ENCODE results near the gene GALNT5. TPM values are rescaled to one million over a fixed set of nuclear protein-coding genes. Genes with fewer than 3 reads are reported as not detected.

The GALNT5 gene
- polyA plus RNA-seq, 3 donors: not detected

DNA sequence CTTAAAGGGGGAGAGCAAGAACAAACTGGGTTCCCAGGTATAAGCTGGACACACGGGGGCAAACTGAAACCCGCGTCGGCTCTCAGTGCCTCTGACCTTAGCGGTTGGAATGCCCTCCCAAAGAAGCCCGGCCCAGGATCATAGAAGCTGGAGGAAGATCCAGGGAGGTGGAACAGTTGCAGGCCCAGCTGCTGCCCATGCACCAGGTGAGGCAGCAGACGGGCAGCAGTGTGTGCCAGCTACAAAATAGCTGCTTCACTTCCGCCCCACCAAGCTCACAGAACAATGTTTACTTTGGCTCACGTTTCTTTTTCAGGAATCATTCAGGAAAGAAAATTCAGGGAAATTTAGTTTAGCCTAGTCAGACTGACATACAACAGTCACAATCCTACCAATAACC, 72.0 kb downstream of the GALNT5 start:
- H3K27ac ChIP-seq (ENCODE audit: low read depth in 1 of 2, low read length in 2 of 2): no peak overlapping the region
- WGBS (ENCODE audit: insufficient coverage): 96% methylated on average over 7 of the region's 9 CpGs
- intact Hi-C loops (cut with micrococcal nuclease): loop anchor here (5.0 to 10.0 kb wide), 3 partner anchors 105 to 268 kb away; no protein-coding TSS in a partner anchor

DNA sequence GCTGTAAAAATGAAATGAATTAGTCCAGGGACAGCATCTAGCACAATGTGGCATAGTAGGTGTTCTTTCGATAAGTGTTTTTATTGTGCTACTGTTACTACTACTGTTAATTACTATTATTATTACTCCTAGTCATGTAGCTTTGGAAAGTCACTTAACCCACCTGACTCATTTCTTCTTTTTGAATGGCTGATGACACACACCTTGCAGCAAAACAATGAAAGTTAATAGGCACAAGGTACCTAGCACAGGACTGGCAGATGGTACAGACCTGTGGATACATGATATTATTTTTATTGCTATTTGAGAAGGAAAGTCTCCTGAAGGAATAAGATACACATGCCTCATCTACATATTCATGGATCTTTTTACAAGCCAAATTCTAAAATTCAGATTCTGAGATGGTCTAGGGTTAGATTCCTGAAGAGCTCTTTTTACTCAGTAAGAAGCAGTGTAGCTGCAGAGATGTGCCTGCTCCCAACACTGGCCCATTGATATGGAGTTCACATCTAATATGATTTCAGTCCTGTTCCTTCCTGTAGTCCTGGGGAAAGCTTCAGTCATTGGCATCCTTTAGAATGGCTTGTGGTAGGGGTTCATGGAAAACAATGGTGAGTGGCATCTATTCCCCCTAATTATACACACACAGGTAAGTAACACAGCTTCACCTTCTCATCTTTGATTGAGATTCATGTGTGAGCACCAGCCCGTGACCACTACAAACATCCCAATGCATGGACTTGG, 76.0 kb downstream of the GALNT5 start:
- Histone ChIP-seq H3K79me2 (ENCODE audit: insufficient read depth, low read length) (no peaks in the 10 kb centered on the region), H4K20me1 (ENCODE audit: insufficient read depth, low read length) (no peaks in the 10 kb centered on the region), H3K27me3 (ENCODE audit: control insufficient read depth in 2 of 2, insufficient read depth in 2 of 2, low read length in 2 of 2) (no peaks in the 10 kb centered on the region), H3K9ac (ENCODE audit: insufficient read depth, low read length, poor library complexity, severe bottlenecking) (no peak overlapping the region), H3K36me3 (replicated peaks in 1 of 2; ENCODE audit: control insufficient read depth in 1 of 2, insufficient read depth in 2 of 2, low read length in 2 of 2) (no peaks in the 10 kb centered on the region), H3K4me3 (replicated peaks in 1 of 3; ENCODE audit: low read depth in 2 of 3, low read length in 3 of 3) (no peak overlapping the region), H2AFZ (ENCODE audit: insufficient read depth, low read depth, low read length, poor library complexity, severe bottlenecking) (no peak overlapping the region), H3K4me1 (ENCODE audit: control insufficient read depth in 1 of 2, insufficient read depth in 2 of 2, low read length in 2 of 2) (no peaks in the 10 kb centered on the region), H3K9me3 (replicated peaks in 1 of 2; ENCODE audit: control insufficient read depth in 1 of 2, insufficient read depth in 1 of 2, low read length in 2 of 2) (no peaks in the 10 kb centered on the region), H3K4me2 (replicated peaks; ENCODE audit: extremely low read depth, low read length, poor library complexity, severe bottlenecking) (no peak overlapping the region), H3K27ac (ENCODE audit: low read depth in 1 of 2, low read length in 2 of 2) (no peak overlapping the region)
- no peaks in the 10 kb centered on the region for H3K9me3 Mint-ChIP-seq
- H3K4me1 Mint-ChIP-seq: peaks cover 4% of the 10 kb centered on the region
- TF ChIP-seq, protein P1, sequence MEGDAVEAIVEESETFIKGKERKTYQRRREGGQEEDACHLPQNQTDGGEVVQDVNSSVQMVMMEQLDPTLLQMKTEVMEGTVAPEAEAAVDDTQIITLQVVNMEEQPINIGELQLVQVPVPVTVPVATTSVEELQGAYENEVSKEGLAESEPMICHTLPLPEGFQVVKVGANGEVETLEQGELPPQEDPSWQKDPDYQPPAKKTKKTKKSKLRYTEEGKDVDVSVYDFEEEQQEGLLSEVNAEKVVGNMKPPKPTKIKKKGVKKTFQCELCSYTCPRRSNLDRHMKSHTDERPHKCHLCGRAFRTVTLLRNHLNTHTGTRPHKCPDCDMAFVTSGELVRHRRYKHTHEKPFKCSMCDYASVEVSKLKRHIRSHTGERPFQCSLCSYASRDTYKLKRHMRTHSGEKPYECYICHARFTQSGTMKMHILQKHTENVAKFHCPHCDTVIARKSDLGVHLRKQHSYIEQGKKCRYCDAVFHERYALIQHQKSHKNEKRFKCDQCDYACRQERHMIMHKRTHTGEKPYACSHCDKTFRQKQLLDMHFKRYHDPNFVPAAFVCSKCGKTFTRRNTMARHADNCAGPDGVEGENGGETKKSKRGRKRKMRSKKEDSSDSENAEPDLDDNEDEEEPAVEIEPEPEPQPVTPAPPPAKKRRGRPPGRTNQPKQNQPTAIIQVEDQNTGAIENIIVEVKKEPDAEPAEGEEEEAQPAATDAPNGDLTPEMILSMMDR (IDR thresholded peaks at IDR 0.05): no peak
- H3K27me3 Mint-ChIP-seq (ENCODE audit: low read depth in 3 of 3): peaks cover 0 to 4% (median 0%) of the 10 kb centered on the region in 3 donors
- no peak overlapping the region for H3K4me3 Mint-ChIP-seq
- H3K27ac Mint-ChIP-seq: no peak overlapping the region
- no peaks in the 10 kb centered on the region for H3K36me3 Mint-ChIP-seq
- no CpG with 5 or more reads among the region's 2 CpGs for WGBS (ENCODE audit: insufficient coverage)
- intact Hi-C loops (cut with micrococcal nuclease): no loop called here
- DNase-seq: no peak

More for the DNA sequence above, 72.0 kb downstream of the GALNT5 start:
- no peaks in the 10 kb centered on the region for H4K20me1 ChIP-seq (ENCODE audit: insufficient read depth, low read length)
- H3K4me1 ChIP-seq (ENCODE audit: control insufficient read depth in 1 of 2, insufficient read depth in 2 of 2, low read length in 2 of 2): no peaks in the 10 kb centered on the region
- H3K27me3 Mint-ChIP-seq (ENCODE audit: low read depth in 3 of 3): peaks cover 2 to 3% (median 2%) of the 10 kb centered on the region in 3 donors
- no peak overlapping the region for H3K4me3 ChIP-seq (replicated peaks in 1 of 3; ENCODE audit: low read depth in 2 of 3, low read length in 3 of 3)
- no peak overlapping the region for H2AFZ ChIP-seq (ENCODE audit: insufficient read depth, low read depth, low read length, poor library complexity, severe bottlenecking)
- H3K9ac ChIP-seq (ENCODE audit: insufficient read depth, low read length, poor library complexity, severe bottlenecking): no peak overlapping the region
- H3K36me3 ChIP-seq (replicated peaks in 1 of 2; ENCODE audit: control insufficient read depth in 1 of 2, insufficient read depth in 2 of 2, low read length in 2 of 2): no peaks in the 10 kb centered on the region
- no peak for DNase-seq
- no peaks in the 10 kb centered on the region for H3K27me3 ChIP-seq (ENCODE audit: control insufficient read depth in 2 of 2, insufficient read depth in 2 of 2, low read length in 2 of 2)
- peaks cover 4% of the 10 kb centered on the region for H3K4me1 Mint-ChIP-seq
- no peaks in the 10 kb centered on the region for H3K9me3 Mint-ChIP-seq
- H3K27ac Mint-ChIP-seq: no peak overlapping the region
- no peak overlapping the region for H3K4me3 Mint-ChIP-seq
- H3K4me2 ChIP-seq (replicated peaks; ENCODE audit: extremely low read depth, low read length, poor library complexity, severe bottlenecking): no peak overlapping the region
- TF ChIP-seq, protein P1 (IDR thresholded peaks at IDR 0.05): no peak
- H3K9me3 ChIP-seq (replicated peaks in 1 of 2; ENCODE audit: control insufficient read depth in 1 of 2, insufficient read depth in 1 of 2, low read length in 2 of 2): no peaks in the 10 kb centered on the region
- no peaks in the 10 kb centered on the region for H3K36me3 Mint-ChIP-seq
- no peaks in the 10 kb centered on the region for H3K79me2 ChIP-seq (ENCODE audit: insufficient read depth, low read length)
